ENCODE measurements around the gene MATN4.

Gene MATN4

GRCh38 chr20:45340951-45341350 is 32.9 kb upstream of the MATN4 start:
- DNase-seq (ENCODE audit: low spot score) = no peak

GRCh38 chr20:45340236-45340847 is 32.2 kb upstream of the MATN4 start:
- DNase-seq (ENCODE audit: low spot score) = peak; percentile 30

GRCh38 chr20:45339799-45340198 is 31.7 kb upstream of the MATN4 start:
- DNase-seq (ENCODE audit: low spot score) = no peak

- DNase-seq (ENCODE audit: low spot score) = peak; percentile 19
Measured at GRCh38 chr20:45339084-45339483, 31.0 kb upstream of the MATN4 start.

- DNase-seq (ENCODE audit: low spot score) = no peak
Measured at GRCh38 chr20:45338121-45339030, 30.3 kb upstream of the MATN4 start.

- peak; percentile 19 for DNase-seq (ENCODE audit: low spot score)
Measured at GRCh38 chr20:45337367-45338120, 29.4 kb upstream of the MATN4 start.

GRCh38 chr20:45336530-45337366 is 28.6 kb upstream of the MATN4 start:
- peak; percentile 12 for DNase-seq (ENCODE audit: low spot score)

GRCh38 chr20:45330476-45330875 is 22.4 kb upstream of the MATN4 start:
- DNase-seq (ENCODE audit: low spot score) = no peak

- DNase-seq (ENCODE audit: low spot score) = no peak
Measured at GRCh38 chr20:45329497-45330319, 21.6 kb upstream of the MATN4 start.

- no peak for DNase-seq (ENCODE audit: low spot score)
Measured at GRCh38 chr20:45328451-45328850, 20.4 kb upstream of the MATN4 start.

- no peak for DNase-seq (ENCODE audit: low spot score)
Measured at GRCh38 chr20:45325371-45325770, 17.3 kb upstream of the MATN4 start.

GRCh38 chr20:45323731-45324130 is 15.6 kb upstream of the MATN4 start:
- DNase-seq (ENCODE audit: low spot score) = no peak

GRCh38 chr20:45322952-45323383 is 14.9 kb upstream of the MATN4 start:
- DNase-seq (ENCODE audit: low spot score) = peak; percentile 58

- DNase-seq (ENCODE audit: low spot score) = no peak
Measured at GRCh38 chr20:45320948-45321595, 13.0 kb upstream of the MATN4 start.

- no peak for DNase-seq (ENCODE audit: low spot score)
Measured at GRCh38 chr20:45318948-45319347, 10.8 kb upstream of the MATN4 start.

- no peak for DNase-seq (ENCODE audit: low spot score)
Measured at GRCh38 chr20:45318386-45318939, 10.4 kb upstream of the MATN4 start.

- DNase-seq (ENCODE audit: low spot score) = no peak
Measured at GRCh38 chr20:45317826-45318225, 9.7 kb upstream of the MATN4 start.

GRCh38 chr20:45316150-45317080 is 8.3 kb upstream of the MATN4 start:
- no peak for DNase-seq (ENCODE audit: low spot score)

- DNase-seq (ENCODE audit: low spot score) = no peak
Measured at GRCh38 chr20:45315672-45316071, 7.6 kb upstream of the MATN4 start.
